Liver (tissue), 9 donors: ENCODE data around the gene CAMP. TPM values are rescaled to one million over a fixed set of nuclear protein-coding genes. Genes with fewer than 3 reads are reported as not detected.

ENCODE experiments used
- DNase-seq: peaks from one replicate; pipeline ENCODE4 v3.0.0-alpha.2; 2017; ENCODE audit warnings: low spot score
- H3K27ac ChIP-seq, 2 donors: one replicate each; pipeline ENCODE4 v1.7.0; 2013; ENCODE audit warnings: inconsistent platforms in 2 of 2, low read length in 2 of 2, control low read depth in 1 of 2, low read depth in 1 of 2, mild to moderate bottlenecking in 1 of 2
- H3K27me3 ChIP-seq, 4 donors: one replicate each; pipeline versions ENCODE4 v1.6.1 to v1.7.0; 2013; ENCODE audit warnings: low read length in 3 of 4, inconsistent platforms in 1 of 4, mild to moderate bottlenecking in 1 of 4, moderate library complexity in 1 of 4; ENCODE audit not compliant: control insufficient read depth in 4 of 4, insufficient read depth in 4 of 4
- H3K36me3 ChIP-seq, 4 donors: one replicate each; pipeline versions ENCODE4 v1.6.1 to v1.7.0; 2013; ENCODE audit warnings: low read length in 3 of 4, mild to moderate bottlenecking in 3 of 4, low read depth in 1 of 4, moderate library complexity in 1 of 4; ENCODE audit not compliant: control insufficient read depth in 4 of 4, insufficient read depth in 3 of 4
- H3K4me1 ChIP-seq, 4 donors: one replicate each; pipeline versions ENCODE4 v1.6.1 to v1.7.0; 2013; ENCODE audit warnings: low read length in 3 of 4, mild to moderate bottlenecking in 3 of 4, moderate library complexity in 1 of 4; ENCODE audit not compliant: control insufficient read depth in 4 of 4, insufficient read depth in 4 of 4
- H3K4me3 ChIP-seq, 3 donors: one replicate each; pipeline versions ENCODE4 v1.6.1 to v1.7.0; 2013; ENCODE audit warnings: low read length in 3 of 3, control low read depth in 1 of 3, low read depth in 1 of 3, mild to moderate bottlenecking in 1 of 3
- H3K9ac ChIP-seq, 2 donors: one replicate each; pipeline ENCODE4 v1.7.0; 2013; ENCODE audit warnings: low read length in 2 of 2, mild to moderate bottlenecking in 2 of 2, moderate library complexity in 2 of 2, control low read depth in 1 of 2, low read depth in 1 of 2
- H3K9me3 ChIP-seq, 4 donors: one replicate each; pipeline versions ENCODE4 v1.6.1 to v1.7.0; 2013; ENCODE audit warnings: low read length in 3 of 4; ENCODE audit not compliant: control insufficient read depth in 4 of 4
- EGR1 ChIP-seq, 2 donors: IDR thresholded peaks; 2 replicates each; pipeline ENCODE4 v1.6.1; 2016 to 2018; ENCODE audit warnings: antibody characterized with exemption in 2 of 2, low read depth in 2 of 2
- FOXA1 ChIP-seq: IDR thresholded peaks from 2 replicates; pipeline ENCODE4 v1.6.1; 2016; ENCODE audit warnings: antibody characterized with exemption
- GABPA ChIP-seq, 2 donors: IDR thresholded peaks in 1 of 2; conservative IDR thresholded peaks in 1 of 2; 2 replicates each; pipeline ENCODE4 v1.6.1; 2016; ENCODE audit warnings: antibody characterized with exemption in 2 of 2, mild to moderate bottlenecking in 1 of 2, moderate library complexity in 1 of 2
- HNF4A ChIP-seq, 2 donors: conservative IDR thresholded peaks; 2 replicates each; pipeline ENCODE4 v1.6.1; 2016; ENCODE audit warnings: antibody characterized with exemption in 2 of 2, mild to moderate bottlenecking in 2 of 2
- HNF4G ChIP-seq: IDR thresholded peaks from 2 replicates; pipeline ENCODE4 v1.6.1; 2016; ENCODE audit warnings: antibody characterized with exemption
- JUND ChIP-seq, 2 donors: IDR thresholded peaks; 2 replicates each; pipeline ENCODE4 v1.6.1; 2016; ENCODE audit warnings: antibody characterized with exemption in 2 of 2
- MAX ChIP-seq: IDR thresholded peaks from 2 replicates; pipeline ENCODE4 v1.6.1; 2016; ENCODE audit warnings: antibody characterized with exemption
- NR2F2 ChIP-seq: IDR thresholded peaks from 2 replicates; pipeline ENCODE4 v1.6.1; 2016; ENCODE audit warnings: antibody characterized with exemption
- RAD21 ChIP-seq, 2 donors: IDR thresholded peaks; 2 replicates each; pipeline ENCODE4 v1.6.1; 2016; ENCODE audit warnings: antibody characterized with exemption in 2 of 2, mild to moderate bottlenecking in 2 of 2
- REST ChIP-seq: IDR thresholded peaks from 2 replicates; pipeline ENCODE4 v1.6.1; 2016; ENCODE audit warnings: antibody characterized with exemption, mild to moderate bottlenecking
- SP1 ChIP-seq: IDR thresholded peaks from 2 replicates; pipeline ENCODE4 v1.6.1; 2018; ENCODE audit warnings: antibody characterized with exemption, mild to moderate bottlenecking
- TAF1 ChIP-seq: conservative IDR thresholded peaks from 2 replicates; pipeline ENCODE4 v1.6.1; 2016; ENCODE audit warnings: antibody characterized with exemption, mild to moderate bottlenecking
- ZBTB33 ChIP-seq: IDR thresholded peaks from 2 replicates; pipeline ENCODE4 v1.6.1; 2016; ENCODE audit warnings: antibody characterized with exemption
- WGBS: extraction: QIAGEN DNeasy Blood & Tissue Kit; methylation state at CpG from one replicate; pipeline ENCODE4 v1.1.7; 2013; 5-methylcytosine and 5-hydroxymethylcytosine counted together
- polyA plus RNA-seq, 2 donors: library from polyadenylated mRNA; stranded (reverse) in 1 of 2; unstranded in 1 of 2; fragments of 200-250 nt in 1 of 2; fragments of >200 nt in 1 of 2; fragmentation: Nextera tagmentation in 1 of 2; extraction: Ambion mirVana in 1 of 2; gene quantifications; one replicate each; pipeline versions ENCODE4 v1.2.1 to v1.2.3, GENCODE V29; 2013 to 2015
- total RNA-seq, 2 donors: library from RNA; depleted of rRNA; stranded (reverse); fragments of >200 nt; gene quantifications; one replicate each; pipeline ENCODE4 v1.2.3, GENCODE V29; 2014
- TF ChIP-seq, protein P1 (sequence below): fragments of 150-350 bp; IDR thresholded peaks from 2 replicates; pipeline ENCODE4 v1.5.1; 2017; ENCODE audit warnings: improper control_type of control experiment, low read depth, low read length; ENCODE audit not compliant: missing input control
- TF ChIP-seq, protein P2 (sequence below): IDR thresholded peaks from 2 replicates; pipeline ENCODE4 v1.6.1; 2016; ENCODE audit warnings: antibody characterized with exemption
- donor health status: healthy.
- donor health status: healthy.
- donor health status: healthy.
- donor health status: healthy.
- donor health status: healthy.

Gene CAMP
- total and polyA plus RNA-seq, 4 donors, result 0.25 to 3.2 (median 0.62) TPM; not detected in 1

DNA sequence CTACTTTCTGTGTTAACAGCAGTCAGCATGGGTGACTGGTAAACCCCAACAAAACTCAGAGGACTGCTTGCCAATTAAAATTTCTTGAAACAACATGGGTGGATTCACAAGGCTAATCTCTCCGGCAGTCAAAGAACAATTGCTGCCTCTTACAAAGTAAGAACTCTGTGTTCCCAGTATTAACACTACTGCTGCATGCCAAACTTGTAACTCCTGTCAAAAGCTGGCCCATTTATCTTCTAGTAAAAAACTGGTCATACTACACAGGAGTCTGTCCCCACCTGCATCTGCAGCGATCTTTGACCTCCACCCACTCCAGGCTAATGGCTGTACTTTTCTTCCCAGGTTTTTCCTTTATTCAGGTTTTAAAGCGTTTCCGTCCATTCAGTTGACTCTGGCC is 8.9 kb downstream of the CAMP start (continued):
- TF ChIP-seq JUND (IDR thresholded peaks at IDR 0.05), result no peak
- TF ChIP-seq, protein P1, sequence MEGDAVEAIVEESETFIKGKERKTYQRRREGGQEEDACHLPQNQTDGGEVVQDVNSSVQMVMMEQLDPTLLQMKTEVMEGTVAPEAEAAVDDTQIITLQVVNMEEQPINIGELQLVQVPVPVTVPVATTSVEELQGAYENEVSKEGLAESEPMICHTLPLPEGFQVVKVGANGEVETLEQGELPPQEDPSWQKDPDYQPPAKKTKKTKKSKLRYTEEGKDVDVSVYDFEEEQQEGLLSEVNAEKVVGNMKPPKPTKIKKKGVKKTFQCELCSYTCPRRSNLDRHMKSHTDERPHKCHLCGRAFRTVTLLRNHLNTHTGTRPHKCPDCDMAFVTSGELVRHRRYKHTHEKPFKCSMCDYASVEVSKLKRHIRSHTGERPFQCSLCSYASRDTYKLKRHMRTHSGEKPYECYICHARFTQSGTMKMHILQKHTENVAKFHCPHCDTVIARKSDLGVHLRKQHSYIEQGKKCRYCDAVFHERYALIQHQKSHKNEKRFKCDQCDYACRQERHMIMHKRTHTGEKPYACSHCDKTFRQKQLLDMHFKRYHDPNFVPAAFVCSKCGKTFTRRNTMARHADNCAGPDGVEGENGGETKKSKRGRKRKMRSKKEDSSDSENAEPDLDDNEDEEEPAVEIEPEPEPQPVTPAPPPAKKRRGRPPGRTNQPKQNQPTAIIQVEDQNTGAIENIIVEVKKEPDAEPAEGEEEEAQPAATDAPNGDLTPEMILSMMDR, result no peak
- no peak for TF ChIP-seq SP1
- no peak for TF ChIP-seq HNF4A (conservative IDR thresholded peaks at IDR 0.05)

DNA sequence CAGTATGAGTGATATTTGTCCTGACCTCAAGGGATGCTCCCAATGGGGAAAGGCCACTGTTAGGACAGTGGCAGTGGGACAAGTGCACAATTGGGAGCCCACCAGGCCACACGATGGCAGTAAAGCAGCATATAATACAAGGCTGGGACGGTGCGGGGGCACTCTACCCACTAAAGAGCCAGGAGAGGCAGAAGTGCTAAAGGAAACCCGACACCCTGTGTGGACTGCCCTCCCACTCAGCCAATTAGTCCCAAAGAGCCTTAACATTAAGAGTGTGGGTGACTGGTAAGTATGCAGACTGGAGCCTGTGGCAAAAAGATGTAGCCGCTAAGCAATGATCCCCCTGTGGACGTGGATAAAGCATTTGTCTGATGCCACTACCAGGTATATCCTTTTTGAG is 9.4 kb downstream of the CAMP start:
- H3K9ac ChIP-seq, result no peak overlapping the region
- no peak for TF ChIP-seq ZBTB33
- peak; percentile 60 to 73 for TF ChIP-seq RAD21 (IDR thresholded peaks at IDR 0.05)
- TF ChIP-seq, protein P1, result peak; percentile 41
- H3K27ac ChIP-seq, result no peak overlapping the region
- no peaks in the 10 kb centered on the region for H3K4me1 ChIP-seq
- no peak overlapping the region for H3K4me3 ChIP-seq
- H3K27me3 ChIP-seq, result no peaks in the 10 kb centered on the region
- WGBS, result 42% methylated on average over 6 of the region's 6 CpGs
- H3K9me3 ChIP-seq, result no peaks in the 10 kb centered on the region
- peak; percentile 49 for DNase-seq
- H3K36me3 ChIP-seq, result no peaks in the 10 kb centered on the region

- H3K36me3 ChIP-seq, result no peaks in the 10 kb centered on the region
- no peak overlapping the region for H3K4me3 ChIP-seq
- DNase-seq, result no peak
- H3K4me1 ChIP-seq, result no peaks in the 10 kb centered on the region
- H3K27me3 ChIP-seq, result no peaks in the 10 kb centered on the region
- WGBS, result 77% methylated on average over 2 of the region's 2 CpGs
- H3K9ac ChIP-seq, result no peak overlapping the region
- H3K27ac ChIP-seq, result no peak overlapping the region
- H3K9me3 ChIP-seq, result no peaks in the 10 kb centered on the region
- no peak for TF ChIP-seq GABPA (IDR thresholded peaks at IDR 0.05 in 1 of 2, conservative IDR thresholded peaks at IDR 0.05 in 1 of 2)
- TF ChIP-seq, protein P1, result no peak
- TF ChIP-seq JUND (IDR thresholded peaks at IDR 0.05), result no peak
- no peak for TF ChIP-seq MAX
- no peak for TF ChIP-seq FOXA1
- TF ChIP-seq NR2F2, result no peak
- TF ChIP-seq HNF4A (conservative IDR thresholded peaks at IDR 0.05), result no peak
- no peak for TF ChIP-seq EGR1 (IDR thresholded peaks at IDR 0.05; ENCODE audit: low read depth in 2 of 2)
- no peak for TF ChIP-seq HNF4G
- no peak for TF ChIP-seq REST
- TF ChIP-seq, protein P2, sequence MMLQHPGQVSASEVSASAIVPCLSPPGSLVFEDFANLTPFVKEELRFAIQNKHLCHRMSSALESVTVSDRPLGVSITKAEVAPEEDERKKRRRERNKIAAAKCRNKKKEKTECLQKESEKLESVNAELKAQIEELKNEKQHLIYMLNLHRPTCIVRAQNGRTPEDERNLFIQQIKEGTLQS, result no peak
- no peak for TF ChIP-seq TAF1
- no peak for TF ChIP-seq RAD21 (IDR thresholded peaks at IDR 0.05)
- no peak for TF ChIP-seq SP1
Observed at GRCh38 chr3:48233542-48233941, 10.2 kb downstream of the CAMP start.
